Gastrocnemius medialis (tissue), 4 donors: ENCODE data around the gene RARS1. TPM values are rescaled to one million over a fixed set of nuclear protein-coding genes. Genes with fewer than 3 reads are reported as not detected.
A peak's percentile ranks its signal among the peaks of the same experiment; 100 is the strongest.
"Not testable (repeated sequence)": the region's sequence is repeated elsewhere in the genome, so short reads cannot be mapped to it uniquely, and the experiment has no call there.

Experiments
- ATAC-seq, 2 donors: fragments of 150-250 bp; one replicate each; pipeline ENCODE4 v1.9.1; 2016
- DNase-seq, 2 donors: peaks; one replicate each; pipeline ENCODE4 v3.0.0-alpha.2; 2019
- H3K27ac ChIP-seq, 4 donors: fragments of 200-600 bp; sonication (generic); 1 replicate in 1 of 4; 2 replicates in 3 of 4; pipeline ENCODE4 v1.5.1; 2016 to 2018; ENCODE audit warnings: mild to moderate bottlenecking in 2 of 4, moderate library complexity in 1 of 4
- H3K27me3 ChIP-seq, 3 donors: fragments of 200-600 bp; sonication (generic) in 2 of 3; 1 replicate in 1 of 3; 2 replicates in 2 of 3; pipeline versions ENCODE4 v1.5.1 to v1.6.0; 2016 to 2019; ENCODE audit warnings: mild to moderate bottlenecking in 1 of 3, moderate library complexity in 1 of 3
- H3K36me3 ChIP-seq, 2 donors: fragments of 200-600 bp; sonication (generic) in 1 of 2; one replicate each; pipeline ENCODE4 v1.5.1; 2017 to 2018
- H3K4me1 ChIP-seq, 2 donors: fragments of 200-600 bp; sonication (generic) in 1 of 2; one replicate each; pipeline ENCODE4 v1.5.1; 2016 to 2017; ENCODE audit warnings: mild to moderate bottlenecking in 2 of 2
- H3K4me3 ChIP-seq, 4 donors: fragments of 200-600 bp; sonication (generic) in 3 of 4; 1 replicate in 1 of 4; 2 replicates in 3 of 4; pipeline ENCODE4 v1.5.1; 2016 to 2019; ENCODE audit warnings: mild to moderate bottlenecking in 2 of 4
- H3K9me3 ChIP-seq, 3 donors: fragments of 200-600 bp; sonication (generic) in 2 of 3; 1 replicate in 1 of 3; 2 replicates in 2 of 3; pipeline ENCODE4 v1.5.1; 2016 to 2019
- POLR2A ChIP-seq, 2 donors: fragments of 450-650 bp; IDR thresholded peaks; one replicate each; pipeline ENCODE4 v1.6.1; 2017; ENCODE audit warnings: antibody characterized with exemption in 2 of 2, mild to moderate bottlenecking in 2 of 2, moderate library complexity in 2 of 2
- in situ Hi-C, 4 donors: fragments of 200-750 bp; cut with MboI; loops; one replicate each; pipeline versions ENCODE4 v1.15.0 to v1.8.0; 2017; ENCODE audit warnings: low sequenced_read_pairs in 4 of 4
- intact Hi-C: fragments of 100-400 bp; cut with DNase I; formaldehyde crosslinking; loops from one replicate; pipeline ENCODE4 v1.15.1; 2023; ENCODE audit warnings: low total_unique reads
- total RNA-seq, 4 donors: library from RNA; depleted of rRNA; stranded (reverse); fragments of >200 nt; gene quantifications; one replicate each; pipeline versions ENCODE4 v1.1.0 to v1.2.3, GENCODE V29; 2016
- TF ChIP-seq, protein P1 (sequence below), 5 experiments: fragments of 450-650 bp in 3 of 5; fragments of 200-600 bp in 2 of 5; sonication (generic) in 2 of 5; IDR thresholded peaks in 4 of 5; conservative IDR thresholded peaks in 1 of 5; 1 replicate in 4 of 5; 2 replicates in 1 of 5; pipeline ENCODE4 v1.5.1; 2016 to 2019; ENCODE audit warnings: antibody characterized with exemption in 5 of 5, mild to moderate bottlenecking in 3 of 5, moderate library complexity in 3 of 5

The RARS1 gene
- total RNA-seq, 4 donors from 2014 or later: 45.9 to 65.5 (median 52.7) TPM

GRCh38 chr5:168529374-168530234, 43.3 kb downstream of the RARS1 start:
- DNase-seq (no peak), ATAC-seq (no peak)
- H3K27ac ChIP-seq: no peak overlapping the region
- TF ChIP-seq POLR2A (IDR thresholded peaks at IDR 0.05): no peak
- TF ChIP-seq, protein P1, sequence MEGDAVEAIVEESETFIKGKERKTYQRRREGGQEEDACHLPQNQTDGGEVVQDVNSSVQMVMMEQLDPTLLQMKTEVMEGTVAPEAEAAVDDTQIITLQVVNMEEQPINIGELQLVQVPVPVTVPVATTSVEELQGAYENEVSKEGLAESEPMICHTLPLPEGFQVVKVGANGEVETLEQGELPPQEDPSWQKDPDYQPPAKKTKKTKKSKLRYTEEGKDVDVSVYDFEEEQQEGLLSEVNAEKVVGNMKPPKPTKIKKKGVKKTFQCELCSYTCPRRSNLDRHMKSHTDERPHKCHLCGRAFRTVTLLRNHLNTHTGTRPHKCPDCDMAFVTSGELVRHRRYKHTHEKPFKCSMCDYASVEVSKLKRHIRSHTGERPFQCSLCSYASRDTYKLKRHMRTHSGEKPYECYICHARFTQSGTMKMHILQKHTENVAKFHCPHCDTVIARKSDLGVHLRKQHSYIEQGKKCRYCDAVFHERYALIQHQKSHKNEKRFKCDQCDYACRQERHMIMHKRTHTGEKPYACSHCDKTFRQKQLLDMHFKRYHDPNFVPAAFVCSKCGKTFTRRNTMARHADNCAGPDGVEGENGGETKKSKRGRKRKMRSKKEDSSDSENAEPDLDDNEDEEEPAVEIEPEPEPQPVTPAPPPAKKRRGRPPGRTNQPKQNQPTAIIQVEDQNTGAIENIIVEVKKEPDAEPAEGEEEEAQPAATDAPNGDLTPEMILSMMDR (IDR thresholded peaks at IDR 0.05 in 4 of 5, conservative IDR thresholded peaks at IDR 0.05 in 1 of 5): no peak
- peaks cover 29 to 44% (median 39%) of the 10 kb centered on the region in 3 donors for H3K27me3 ChIP-seq
- intact Hi-C loops: no loop called here
- H3K36me3 ChIP-seq: no peaks in the 10 kb centered on the region
- in situ Hi-C loops: no loop called here
- no peaks in the 10 kb centered on the region for H3K9me3 ChIP-seq
- H3K4me1 ChIP-seq: no peaks in the 10 kb centered on the region
- peak overlapping the region in 3 of 4 donors; percentile 5 to 33 (median 25) for H3K4me3 ChIP-seq

GRCh38 chr5:168530621-168531150, 44.4 kb downstream of the RARS1 start:
- H3K27me3 ChIP-seq: peaks cover 29 to 44% (median 39%) of the 10 kb centered on the region in 3 donors
- TF ChIP-seq POLR2A (IDR thresholded peaks at IDR 0.05): no peak
- TF ChIP-seq, protein P1 (IDR thresholded peaks at IDR 0.05 in 4 of 5, conservative IDR thresholded peaks at IDR 0.05 in 1 of 5): no peak

DNA sequence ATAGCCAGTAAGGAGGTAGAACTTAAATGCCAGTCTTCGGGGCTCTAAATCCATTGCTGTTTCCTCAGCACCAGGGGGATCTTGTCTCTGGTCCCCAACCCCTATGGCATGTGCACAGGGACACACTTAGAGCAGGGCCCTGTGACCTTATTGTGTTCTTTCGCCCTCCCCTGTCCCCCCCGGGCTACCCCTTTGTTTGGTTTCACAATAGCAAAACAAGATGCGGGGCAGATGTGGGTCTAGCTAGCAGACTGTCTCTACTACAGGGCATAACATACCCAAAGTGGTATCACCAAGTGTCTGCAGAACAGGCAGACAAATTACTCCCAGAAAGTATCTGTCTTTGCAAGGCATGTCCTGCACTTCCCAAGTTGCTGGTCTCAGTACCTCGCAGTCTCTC, 44.9 kb downstream of the RARS1 start:
- Histone ChIP-seq H3K4me3 (no peak overlapping the region), H3K4me1 (no peaks in the 10 kb centered on the region), H3K36me3 (no peaks in the 10 kb centered on the region), H3K27ac (no peak overlapping the region), H3K27me3 (peaks cover 29 to 44% (median 39%) of the 10 kb centered on the region in 3 donors), H3K9me3 (no peaks in the 10 kb centered on the region)
- in situ Hi-C loops (no loop called here), intact Hi-C loops (no loop called here)
- DNase-seq (no peak), ATAC-seq (no peak)
- no peak for TF ChIP-seq POLR2A (IDR thresholded peaks at IDR 0.05)
- TF ChIP-seq, protein P1 (IDR thresholded peaks at IDR 0.05 in 4 of 5, conservative IDR thresholded peaks at IDR 0.05 in 1 of 5): no peak

More at GRCh38 chr5:168530621-168531150, 44.4 kb downstream of the RARS1 start:
- DNase-seq (no peak), ATAC-seq (no peak)
- no peak overlapping the region for H3K4me3 ChIP-seq
- intact Hi-C loops: no loop called here
- H3K27ac ChIP-seq: no peak overlapping the region
- H3K9me3 ChIP-seq: no peaks in the 10 kb centered on the region
- H3K36me3 ChIP-seq: no peaks in the 10 kb centered on the region
- H3K4me1 ChIP-seq: no peaks in the 10 kb centered on the region
- in situ Hi-C loops: no loop called here

DNA sequence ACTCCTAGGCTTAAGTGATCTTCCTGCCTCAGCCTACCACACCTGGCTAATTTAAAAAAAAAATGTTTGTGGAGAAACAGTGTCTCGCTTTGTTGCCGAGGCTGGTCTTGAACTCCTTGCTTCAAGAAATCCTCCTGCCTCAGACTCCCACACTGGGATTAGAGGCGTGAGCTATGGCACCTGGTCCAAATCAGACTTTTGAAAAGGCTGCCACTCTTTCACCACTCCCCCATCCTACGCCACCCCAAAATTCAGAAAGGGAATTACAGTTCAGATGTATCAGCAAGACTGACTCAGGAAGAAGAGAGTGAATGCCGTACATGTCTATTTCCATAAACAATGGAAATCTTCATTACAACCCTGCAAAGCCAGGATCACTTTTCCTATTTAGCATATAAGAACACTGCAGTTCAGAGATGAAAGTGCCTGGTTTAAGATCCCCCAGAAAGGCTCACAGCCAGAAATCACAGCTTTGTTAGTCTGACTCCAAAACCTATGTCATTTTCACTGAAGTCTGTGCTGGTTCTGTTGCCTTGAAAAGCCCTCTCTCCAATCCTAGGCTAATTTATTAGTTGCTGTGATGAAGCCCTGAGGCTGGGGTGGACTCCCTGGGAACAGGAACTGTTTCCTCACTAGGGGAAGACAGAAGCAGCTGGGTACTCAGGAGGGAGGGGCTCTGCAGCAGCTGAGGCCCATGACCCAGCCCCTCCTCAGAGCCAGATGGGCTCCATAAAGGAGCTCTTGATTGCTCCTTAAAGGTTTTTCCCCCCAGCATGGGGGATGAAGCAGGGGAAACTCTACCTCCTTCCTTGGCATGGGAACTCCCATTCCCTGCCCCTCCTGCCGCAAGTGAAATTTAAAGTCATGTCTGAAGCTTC, 46.0 kb downstream of the RARS1 start:
- in situ Hi-C loops: no loop called here
- TF ChIP-seq, protein P1 (IDR thresholded peaks at IDR 0.05 in 4 of 5, conservative IDR thresholded peaks at IDR 0.05 in 1 of 5): no peak
- TF ChIP-seq POLR2A (IDR thresholded peaks at IDR 0.05): no peak
- intact Hi-C loops: no loop called here
- no peaks in the 10 kb centered on the region for H3K9me3 ChIP-seq
- no peak overlapping the region for H3K4me3 ChIP-seq
- DNase-seq (no peak), ATAC-seq (no peak)
- no peaks in the 10 kb centered on the region for H3K36me3 ChIP-seq
- no peaks in the 10 kb centered on the region for H3K4me1 ChIP-seq
- peaks cover 29 to 44% (median 39%) of the 10 kb centered on the region in 3 donors for H3K27me3 ChIP-seq
- H3K27ac ChIP-seq: no peak overlapping the region

DNA sequence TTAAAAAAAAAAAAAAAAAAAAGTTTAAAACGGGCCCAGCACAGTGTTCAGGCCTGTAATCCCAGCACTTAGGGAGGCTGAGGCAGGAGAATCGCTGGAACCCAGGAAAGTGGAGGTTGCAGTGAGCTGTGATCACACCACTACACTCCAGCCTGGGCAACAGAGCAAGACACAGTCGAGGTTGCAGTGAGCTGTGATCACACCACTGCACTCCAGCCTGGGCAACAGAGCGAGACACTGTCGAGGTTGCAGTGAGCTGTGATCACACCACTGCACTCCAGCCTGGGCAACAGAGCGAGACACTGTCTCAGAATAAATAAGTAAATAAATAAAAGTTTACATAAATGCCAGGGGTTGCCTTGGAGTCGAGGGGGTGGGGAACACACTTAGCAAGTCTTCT, 48.1 kb downstream of the RARS1 start:
- intact Hi-C loops, H3K9me3 ChIP-seq, DNase-seq, H3K4me1 ChIP-seq, ATAC-seq, in situ Hi-C loops, H3K36me3 ChIP-seq, H3K4me3 ChIP-seq, H3K27ac ChIP-seq: not testable (repeated sequence)
- H3K27me3 ChIP-seq: peaks cover 25 to 33% (median 29%) of the 10 kb centered on the region in 3 donors
